ENCODE results near the gene PVALEF.

GRCh38 chr17:81143200-81143527 lies 22.1 kb upstream of the PVALEF start:
- no peak for TF ChIP-seq CTCF (IDR thresholded peaks at IDR 0.05)
- no peak for TF ChIP-seq POLR2A (IDR thresholded peaks at IDR 0.05)
